GM23338 (cell line): Measurements from ENCODE around the gene ARID1B. TPM values are rescaled to one million over a fixed set of nuclear protein-coding genes. Genes with fewer than 3 reads are reported as not detected.

ENCODE experiments used
- ATAC-seq: fragments of 200-7000 bp; cut with Tn5 transposase; 3 replicates; pipeline ENCODE4 v1.9.1; 2020
- DNase-seq: peaks from one replicate; pipeline ENCODE4 v3.0.0-alpha.2; 2015; ENCODE audit warnings: low spot score
- H2AFZ ChIP-seq: fragments of 200-600 bp; sonication (generic); 2 replicates; pipeline ENCODE4 v1.8.0; 2016; ENCODE audit warnings: antibody characterized with exemption, mild to moderate bottlenecking, moderate library complexity
- H3F3A ChIP-seq: fragments of 200-600 bp; sonication (generic); replicated peaks from 2 replicates; pipeline ENCODE4 v1.8.0; 2017; ENCODE audit warnings: antibody characterized with exemption, mixed run types, low read depth
- H3K27ac ChIP-seq: fragments of 200-600 bp; sonication (generic); 2 replicates; pipeline ENCODE4 v1.6.1; 2016; ENCODE audit warnings: low read depth
- H3K27me3 ChIP-seq: fragments of 200-600 bp; sonication (generic); 2 replicates; pipeline ENCODE4 v1.8.0; 2016; ENCODE audit warnings: mild to moderate bottlenecking, mixed run types, moderate library complexity; ENCODE audit not compliant: insufficient read depth
- H3K36me3 ChIP-seq: fragments of 200-600 bp; sonication (generic); 2 replicates; pipeline ENCODE4 v1.8.0; 2016; ENCODE audit warnings: mild to moderate bottlenecking; ENCODE audit not compliant: insufficient read depth
- H3K4me1 ChIP-seq: fragments of 200-600 bp; sonication (generic); 2 replicates; pipeline ENCODE4 v1.8.0; 2016; ENCODE audit warnings: mild to moderate bottlenecking, moderate library complexity; ENCODE audit not compliant: insufficient read depth
- H3K4me2 ChIP-seq: fragments of 200-600 bp; sonication (generic); 2 replicates; pipeline ENCODE4 v1.7.1; 2017; ENCODE audit warnings: mixed run types
- H3K4me3 ChIP-seq: fragments of 200-600 bp; sonication (generic); 2 replicates; pipeline ENCODE4 v1.6.1; 2016; ENCODE audit warnings: mixed run types
- H3K79me2 ChIP-seq: fragments of 200-600 bp; sonication (generic); replicated peaks from 2 replicates; pipeline ENCODE4 v1.8.0; 2017; ENCODE audit warnings: mild to moderate bottlenecking; ENCODE audit not compliant: insufficient read depth
- H3K9me2 ChIP-seq: fragments of 200-600 bp; sonication (generic); 2 replicates; pipeline ENCODE4 v1.8.0; 2017; ENCODE audit not compliant: insufficient read depth
- H4K20me1 ChIP-seq: fragments of 200-600 bp; sonication (generic); replicated peaks from 2 replicates; pipeline ENCODE4 v1.8.0; 2017; ENCODE audit warnings: mild to moderate bottlenecking; ENCODE audit not compliant: insufficient read depth
- H3K27ac Mint-ChIP-seq: 2 replicates; pipeline ENCODE4 v1.8.0; 2020; ENCODE audit warnings: inconsistent platforms, mild to moderate bottlenecking, moderate library complexity, mixed read lengths
- H3K27me3 Mint-ChIP-seq: 3 replicates; pipeline ENCODE4 v1.8.0; 2022; ENCODE audit warnings: low read depth, mild to moderate bottlenecking, moderate library complexity, mixed read lengths, inconsistent platforms; ENCODE audit not compliant: insufficient read depth, poor library complexity
- H3K36me3 Mint-ChIP-seq: 3 replicates; pipeline ENCODE4 v1.8.0; 2021; ENCODE audit warnings: low read depth, mild to moderate bottlenecking, inconsistent platforms, moderate library complexity, mixed read lengths
- H3K4me1 Mint-ChIP-seq: 3 replicates; pipeline ENCODE4 v1.8.0; 2020; ENCODE audit warnings: mild to moderate bottlenecking, inconsistent platforms, mixed read lengths
- H3K4me3 Mint-ChIP-seq: 3 replicates; pipeline ENCODE4 v1.8.0; 2021; ENCODE audit warnings: moderate library complexity, mild to moderate bottlenecking, inconsistent platforms, mixed read lengths
- H3K9me3 Mint-ChIP-seq: 3 replicates; pipeline ENCODE4 v1.8.0; 2020; ENCODE audit warnings: moderate library complexity, mild to moderate bottlenecking, inconsistent platforms, mixed read lengths
- CREB1 ChIP-seq: fragments of 250-450 bp; sonication (Bioruptor Pico); IDR thresholded peaks from 2 replicates; pipeline ENCODE4 v1.5.0; 2020; ENCODE audit warnings: low read depth, mild to moderate bottlenecking, moderate library complexity
- CTCF ChIP-seq, 2 experiments: fragments of 200-600 bp in 1 of 2; sonication (generic) in 1 of 2; conservative IDR thresholded peaks; 2 replicates each; pipeline versions ENCODE4 v1.5.1 to v1.6.1; 2016 to 2017; ENCODE audit warnings: antibody characterized with exemption in 2 of 2, low read depth in 2 of 2, mild to moderate bottlenecking in 2 of 2, moderate library complexity in 1 of 2
- ETS1 ChIP-seq: IDR thresholded peaks from 2 replicates; pipeline ENCODE4 v1.6.1; 2016; ENCODE audit warnings: antibody characterized with exemption
- JUNB ChIP-seq: IDR thresholded peaks from one replicate; pipeline ENCODE4 v1.6.1; 2016; ENCODE audit warnings: antibody characterized with exemption; ENCODE audit not compliant: unreplicated experiment
- REST ChIP-seq: IDR thresholded peaks from one replicate; pipeline ENCODE4 v1.6.1; 2018; ENCODE audit warnings: antibody characterized with exemption; ENCODE audit not compliant: unreplicated experiment
- STAT1 ChIP-seq: IDR thresholded peaks from one replicate; pipeline ENCODE4 v1.6.1; 2016; ENCODE audit warnings: antibody characterized with exemption; ENCODE audit not compliant: unreplicated experiment
- ZNF331 ChIP-seq: fragments of 250-450 bp; sonication (Bioruptor Pico); IDR thresholded peaks from 2 replicates; pipeline ENCODE4 v1.5.0; 2020; ENCODE audit warnings: low read depth, mild to moderate bottlenecking, moderate library complexity
- ZNF462 ChIP-seq: fragments of 250-450 bp; sonication (Bioruptor Pico); IDR thresholded peaks from 2 replicates; pipeline ENCODE4 v1.5.0; 2020; ENCODE audit warnings: mild to moderate bottlenecking, moderate library complexity
- polyA plus RNA-seq: library from polyadenylated mRNA; unstranded; fragments of >200 nt; fragmentation: Nextera tagmentation; extraction: Ambion mirVana; gene quantifications from 2 replicates; pipeline ENCODE4 v1.2.1, GENCODE V29; 2016
- total RNA-seq: library from RNA; depleted of rRNA; stranded (reverse); fragments of >200 nt; shearing (Covaris generic); gene quantifications from 2 replicates; pipeline ENCODE4 v1.2.3, GENCODE V29; 2014

The ARID1B gene
- total and polyA plus RNA-seq, 2 experiments from 2014 or later = 59.3 to 72.2 TPM

GRCh38 chr6:157185986-157186385, 408.8 kb downstream of the ARID1B start:
- Histone ChIP-seq H3K4me1 (no peaks in the 10 kb centered on the region; the same call in 1 of the 2 replicates), H3K79me2 (no peaks in the 10 kb centered on the region), H3K4me3 (no peak overlapping the region), H3F3A (peaks cover 3% of the 10 kb centered on the region; the same call in 1 of the 2 replicates), H3K9me2 (no peaks in the 10 kb centered on the region), H3K27me3 (no peaks in the 10 kb centered on the region), H2AFZ (no peak overlapping the region), H3K4me2 (no peak overlapping the region), H3K27ac (no peak overlapping the region), H3K36me3 (peaks cover 12% of the 10 kb centered on the region), H4K20me1 (no peaks in the 10 kb centered on the region)
- Mint-ChIP-seq H3K4me3 (no peak overlapping the region), H3K36me3 (peaks cover 39% of the 10 kb centered on the region), H3K27ac (no peak overlapping the region), H3K9me3 (no peaks in the 10 kb centered on the region; the same call in 2 of the 3 replicates), H3K4me1 (peaks cover 25% of the 10 kb centered on the region), H3K27me3 (peaks cover 1% of the 10 kb centered on the region)
- no peak for TF ChIP-seq ZNF462 (CRISPR knock-in tag)
- no peak for TF ChIP-seq CTCF (conservative IDR thresholded peaks at IDR 0.05; ENCODE audit: low read depth in 2 of 2)
- no peak for TF ChIP-seq ZNF331
- TF ChIP-seq REST = no peak
- no peak for TF ChIP-seq JUNB
- no peak for TF ChIP-seq STAT1
- TF ChIP-seq CREB1 (CRISPR knock-in tag) = no peak
- TF ChIP-seq ETS1 = no peak
- ATAC-seq (no peak), DNase-seq (no peak)
